K562 (cell line): Measurements from ENCODE around the gene XRCC5. TPM values are rescaled to one million over a fixed set of nuclear protein-coding genes. Genes with fewer than 3 reads are reported as not detected.

Source experiments
- ATAC-seq: fragments of 200-7000 bp; cut with Tn5 transposase; 3 replicates; pipeline ENCODE4 v1.9.1; 2020; ENCODE audit warnings: moderate library complexity
- BruUV-seq: library from RNA; stranded (reverse); fragments of 400-500 nt; replicated peaks from 2 replicates; lab custom pipeline; 2021; lab: Mats Ljungman, UMichigan
- CTCF ChIA-PET: fragments of 300-600 bp; formaldehyde crosslinking; extraction: SDS; loops from one replicate; lab custom pipeline; 2021; ENCODE audit warnings: low intra/inter-chr PET ratio; lab: Yijun Ruan, JAX
- POLR2A ChIA-PET: fragments of 300-600, 350-650 bp; sonication (Branson Sonifier 250); formaldehyde crosslinking; extraction: SDS; loops from one replicate; lab custom pipeline; 2021; ENCODE audit warnings: antibody characterized with exemption, inconsistent platforms; lab: Yijun Ruan, JAX
- DNase-seq, 4 experiments: peaks; one replicate each; pipeline versions ENCODE4 v3.0.0 to v3.0.0-alpha.2; 2011 to 2018; ENCODE audit warnings: low spot score in 3 of 4, mixed read lengths in 3 of 4; ENCODE audit errors: extremely low read depth in 1 of 4
- FAIRE-seq: peaks from 2 replicates; lab custom pipeline; 2011; peaks lifted over from hg19 to GRCh38; lab: Jason Lieb, UNC
- H2AFZ ChIP-seq: 2 replicates; pipeline ENCODE4 v1.6.0; 2011; ENCODE audit warnings: low read depth, low read length, control low read depth, inconsistent platforms
- H3K27ac ChIP-seq: fragments of 200-600 bp; 3 replicates; pipeline ENCODE4 v1.8.0; 2011; ENCODE audit warnings: low read depth, mild to moderate bottlenecking, control low read depth, inconsistent platforms, low read length, moderate library complexity, mixed read lengths; ENCODE audit errors: extremely low read depth
- H3K27me3 ChIP-seq, 2 experiments: fragments of 300-600 bp in 1 of 2; 2 replicates in 1 of 2; 3 replicates in 1 of 2; pipeline versions ENCODE4 v1.6.0 to v1.8.0; 2011; ENCODE audit warnings: inconsistent platforms in 2 of 2, low read length in 2 of 2, mild to moderate bottlenecking in 1 of 2, mixed read lengths in 1 of 2, moderate library complexity in 1 of 2; ENCODE audit not compliant: control insufficient read depth in 2 of 2, insufficient read depth in 2 of 2
- H3K36me3 ChIP-seq: fragments of 300-600 bp; 3 replicates; pipeline ENCODE4 v1.8.0; 2011; ENCODE audit warnings: mild to moderate bottlenecking, low read length, inconsistent platforms; ENCODE audit not compliant: control insufficient read depth, insufficient read depth
- H3K4me1 ChIP-seq, 2 experiments: fragments of 200-600 bp in 1 of 2; replicated peaks in 1 of 2; 2 replicates in 1 of 2; 3 replicates in 1 of 2; pipeline versions ENCODE4 v1.5.1 to v1.8.0; 2011; ENCODE audit warnings: inconsistent platforms in 2 of 2, low read length in 2 of 2, mild to moderate bottlenecking in 1 of 2, mixed read lengths in 1 of 2, moderate library complexity in 1 of 2; ENCODE audit not compliant: control insufficient read depth in 2 of 2, insufficient read depth in 2 of 2
- H3K4me2 ChIP-seq: 2 replicates; pipeline ENCODE4 v1.6.1; 2011; ENCODE audit warnings: low read length, control low read depth, inconsistent platforms, mixed read lengths; ENCODE audit not compliant: insufficient read depth
- H3K4me3 ChIP-seq: fragments of 200-600 bp; sonication (generic), shearing (Covaris generic); 2 replicates; pipeline ENCODE4 v1.5.1; 2016; ENCODE audit warnings: control low read depth, inconsistent platforms
- H3K79me2 ChIP-seq: fragments of 200-600 bp; 3 replicates; pipeline ENCODE4 v1.8.0; 2011; ENCODE audit warnings: low read length, inconsistent platforms; ENCODE audit not compliant: control insufficient read depth, insufficient read depth
- H3K9ac ChIP-seq, 2 experiments: 2 replicates each; pipeline versions ENCODE4 v1.6.0 to v1.6.1; 2011; ENCODE audit warnings: low read depth in 2 of 2, low read length in 2 of 2, control low read depth in 1 of 2, inconsistent platforms in 1 of 2, mild to moderate bottlenecking in 1 of 2, mixed read lengths in 1 of 2; ENCODE audit not compliant: insufficient read depth in 1 of 2
- H3K9me1 ChIP-seq: one replicate; pipeline ENCODE4 v1.6.0; 2011; ENCODE audit warnings: inconsistent platforms, mild to moderate bottlenecking, low read length, moderate library complexity; ENCODE audit not compliant: control insufficient read depth, insufficient read depth
- H3K9me3 ChIP-seq: replicated peaks from 2 replicates; pipeline ENCODE4 v1.5.1; 2011; ENCODE audit warnings: low read depth, low read length, inconsistent platforms; ENCODE audit not compliant: control insufficient read depth, insufficient read depth
- H4K20me1 ChIP-seq: replicated peaks from 2 replicates; pipeline ENCODE4 v1.6.1; 2011; ENCODE audit warnings: low read length, inconsistent platforms, mixed read lengths; ENCODE audit not compliant: control insufficient read depth, insufficient read depth
- NBN ChIP-seq: fragments of 450-650 bp; IDR thresholded peaks from 2 replicates; pipeline ENCODE4 v1.6.1; 2016; ENCODE audit warnings: low read depth, mild to moderate bottlenecking
- NFRKB ChIP-seq: fragments of 450-650 bp; IDR thresholded peaks from 2 replicates; pipeline ENCODE4 v1.6.1; 2016; ENCODE audit warnings: low read depth
- PTRF ChIP-seq: fragments of 450-650 bp; IDR thresholded peaks from 2 replicates; pipeline ENCODE4 v1.6.1; 2016; ENCODE audit warnings: mild to moderate bottlenecking, missing genetic modification characterization, missing compliant biosample characterization
- SMAD2 ChIP-seq: fragments of 150-350 bp; IDR thresholded peaks from 2 replicates; pipeline ENCODE4 v1.6.1; 2014; ENCODE audit warnings: low read depth, mild to moderate bottlenecking, low read length
- SMARCB1 ChIP-seq: IDR thresholded peaks from 2 replicates; pipeline ENCODE4 v1.6.1; 2011; ENCODE audit warnings: improper control_type of control experiment, low read depth; ENCODE audit not compliant: insufficient read length
- ZBTB8A ChIP-seq: fragments of 450-650 bp; IDR thresholded peaks from 2 replicates; pipeline ENCODE4 v1.6.1; 2018; ENCODE audit warnings: mild to moderate bottlenecking, moderate library complexity; ENCODE audit not compliant: partially characterized antibody
- ZNF12 ChIP-seq: sonication (generic); formaldehyde crosslinking; IDR thresholded peaks from 2 replicates; pipeline ENCODE4 v1.4.0; 2020; ENCODE audit warnings: mild to moderate bottlenecking, missing genetic modification reagents
- WGBS: fragments of 100-300 bp; shearing (Covaris generic); methylation state at CpG from one replicate; pipeline ENCODE4 v1.1.6; 2016; ENCODE audit warnings: low coverage, mixed read lengths; ENCODE audit not compliant: insufficient coverage; ENCODE audit errors: missing lambda C conversion rate; 5-methylcytosine and 5-hydroxymethylcytosine counted together
- in situ Hi-C: fragments of 300-500 bp; cut with MboI; formaldehyde crosslinking; loops from 4 replicates; pipeline ENCODE4 v1.15.0; 2018; ENCODE audit warnings: inconsistent platforms, mixed read lengths
- intact Hi-C: fragments of 100-400 bp; cut with micrococcal nuclease; formaldehyde crosslinking; loops from 2 replicates; pipeline ENCODE4 v1.14.2; 2022
- polyA plus RNA-seq, 8 experiments: library from polyadenylated mRNA; depleted of rRNA in 4 of 8; stranded (reverse) in 5 of 8; unstranded in 3 of 8; fragments of >200 nt; fragmentation: Nextera tagmentation in 2 of 8; fragmentation: Illumina TruSeq in 1 of 8; extraction: Ambion mirVana in 2 of 8; extraction: Trizol in 1 of 8; gene quantifications; 2 replicates each; pipeline versions ENCODE4 v1.2.1 to v1.2.3, GENCODE V29; 2011 to 2014; ENCODE audit warnings: inconsistent platforms in 1 of 8, missing spikeins in 1 of 8
- total RNA-seq, 7 experiments: library from RNA; depleted of rRNA in 6 of 7; stranded (reverse); fragments of >200 nt in 6 of 7; fragmentation: Illumina TruSeq in 2 of 7; extraction: Trizol in 2 of 7; gene quantifications; 2 replicates each; pipeline versions ENCODE4 v1.2.1 to v1.2.3, GENCODE V29; 2011 to 2021; ENCODE audit warnings: low replicate concordance in 1 of 7
- TF ChIP-seq, protein P1 (sequence below): fragments of 450-650 bp; IDR thresholded peaks from 2 replicates; pipeline ENCODE4 v1.6.1; 2017; ENCODE audit warnings: antibody characterized with exemption

XRCC5 gene
- total and polyA plus RNA-seq, 9 of the 15 experiments (the other 6 are each of a cell fraction or from before 2014, with no cell fraction given), result 168 to 551 (median 297) TPM

DNA sequence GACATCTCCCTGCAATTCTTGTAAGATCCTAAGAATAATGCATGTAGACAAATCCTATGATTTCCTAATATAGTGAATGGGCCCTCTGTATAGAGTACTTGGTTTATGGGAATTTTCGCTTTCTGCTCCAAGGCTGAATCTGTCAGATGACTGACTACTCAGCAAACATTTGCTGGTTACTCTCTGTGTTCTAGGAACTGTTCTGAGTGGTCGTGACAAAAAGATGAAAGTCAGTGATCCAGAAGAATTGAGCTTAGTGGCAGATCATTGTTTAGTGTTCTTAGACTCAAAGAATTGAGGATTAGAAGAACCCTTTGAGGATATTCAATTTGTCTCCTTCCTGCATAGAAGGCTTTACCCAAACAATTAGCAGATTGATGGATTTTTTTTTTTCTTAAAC lies 10.0 kb downstream of the XRCC5 start:
- ChIA-PET POLR2A (interaction anchor here (0.7 to 1.4 kb wide), 3 partner anchors 9 to 16 kb away, joined by 4 read pairs; no protein-coding TSS in a partner anchor), CTCF (no interaction called here)
- intact Hi-C loops, result no loop called here
- in situ Hi-C loops, result no loop called here
- DNase-seq (no peak), FAIRE-seq (no peak), ATAC-seq (no peak)
- H3K4me3 ChIP-seq, result no peak overlapping the region
- H2AFZ ChIP-seq, result no peak overlapping the region
- no peak overlapping the region for H3K9ac ChIP-seq
- 0 out of 2 replicates have a peak, but pooled peaks cover 1% of the 10 kb centered on the region for H4K20me1 ChIP-seq
- peaks cover 0 to 3% of the 10 kb centered on the region in 2 experiments; a peak in 3 of 5 replicates for H3K4me1 ChIP-seq
- TF ChIP-seq SMAD2, result no peak
- no peaks in the 10 kb centered on the region for H3K27me3 ChIP-seq
- peaks cover 66% of the 10 kb centered on the region for H3K79me2 ChIP-seq
- peaks cover 94% of the 10 kb centered on the region for H3K36me3 ChIP-seq
- 96% methylated on average over 2 of the region's 2 CpGs for WGBS
- no peak overlapping the region for H3K27ac ChIP-seq
- H3K9me1 ChIP-seq, result no peaks in the 10 kb centered on the region
- no TSS peak for BruUV-seq
- no peak overlapping the region for H3K4me2 ChIP-seq
- H3K9me3 ChIP-seq, result no peaks in the 10 kb centered on the region

DNA sequence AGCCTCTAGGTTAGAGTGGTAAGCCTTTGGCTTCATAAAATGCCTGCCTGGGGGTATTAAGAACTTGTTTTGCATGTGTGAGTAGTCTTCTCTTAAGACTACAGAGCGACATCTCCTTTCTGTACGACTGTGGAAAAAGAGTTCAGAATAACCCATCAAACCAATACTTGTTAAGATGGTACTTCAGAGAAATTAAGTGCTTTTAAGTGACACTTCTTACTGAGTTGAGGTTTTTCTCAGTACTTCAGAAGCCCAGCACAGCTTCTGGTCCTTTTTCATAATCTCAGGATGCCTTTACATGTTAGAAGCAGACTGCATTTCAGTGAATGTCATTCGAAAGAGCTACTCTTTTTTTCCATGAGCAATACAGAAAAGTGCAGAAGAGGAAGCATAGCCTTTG lies 10.8 kb downstream of the XRCC5 start:
- H3K4me2 ChIP-seq, result no peak overlapping the region
- TF ChIP-seq SMARCB1 (no peak), PTRF (tag) (no peak), ZNF12 (no peak), ZBTB8A (no peak), NBN (no peak), NFRKB (no peak)
- TF ChIP-seq, protein P1, sequence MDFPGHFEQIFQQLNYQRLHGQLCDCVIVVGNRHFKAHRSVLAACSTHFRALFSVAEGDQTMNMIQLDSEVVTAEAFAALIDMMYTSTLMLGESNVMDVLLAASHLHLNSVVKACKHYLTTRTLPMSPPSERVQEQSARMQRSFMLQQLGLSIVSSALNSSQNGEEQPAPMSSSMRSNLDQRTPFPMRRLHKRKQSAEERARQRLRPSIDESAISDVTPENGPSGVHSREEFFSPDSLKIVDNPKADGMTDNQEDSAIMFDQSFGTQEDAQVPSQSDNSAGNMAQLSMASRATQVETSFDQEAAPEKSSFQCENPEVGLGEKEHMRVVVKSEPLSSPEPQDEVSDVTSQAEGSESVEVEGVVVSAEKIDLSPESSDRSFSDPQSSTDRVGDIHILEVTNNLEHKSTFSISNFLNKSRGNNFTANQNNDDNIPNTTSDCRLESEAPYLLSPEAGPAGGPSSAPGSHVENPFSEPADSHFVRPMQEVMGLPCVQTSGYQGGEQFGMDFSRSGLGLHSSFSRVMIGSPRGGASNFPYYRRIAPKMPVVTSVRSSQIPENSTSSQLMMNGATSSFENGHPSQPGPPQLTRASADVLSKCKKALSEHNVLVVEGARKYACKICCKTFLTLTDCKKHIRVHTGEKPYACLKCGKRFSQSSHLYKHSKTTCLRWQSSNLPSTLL, result no peak
- TF ChIP-seq, all 486 proteins: peak for 0
- Histone ChIP-seq H2AFZ (no peak overlapping the region), H3K9ac (no peak overlapping the region), H3K27ac (no peak overlapping the region), H3K4me3 (no peak overlapping the region), H3K4me1 (no peaks in the 10 kb centered on the region; a peak in 1 of 5 replicates), H3K36me3 (peaks cover 99% of the 10 kb centered on the region), H3K27me3 (no peaks in the 10 kb centered on the region), H4K20me1 (no peaks in the 10 kb centered on the region), H3K9me3 (no peaks in the 10 kb centered on the region), H3K79me2 (peaks cover 64% of the 10 kb centered on the region), H3K9me1 (no peaks in the 10 kb centered on the region)
- no peak for DNase-seq
- intact Hi-C loops (no loop called here), in situ Hi-C loops (no loop called here)
- FAIRE-seq, result no peak
- no peak for ATAC-seq
- 96% methylated on average over 3 of the region's 3 CpGs for WGBS
- no TSS peak for BruUV-seq
- ChIA-PET CTCF (no interaction called here), POLR2A (no interaction called here)
